Subcutaneous preadipocyte (primary cell): ENCODE measurements around the gene ARHGAP11A. TPM values are rescaled to one million over a fixed set of nuclear protein-coding genes. Genes with fewer than 3 reads are reported as not detected.

Experiments
- small RNA-seq: library from RNA; depleted of rRNA; stranded (forward); fragments of <200 nt; gene quantifications from one replicate; pipeline ENCODE3, GENCODE V24; 2012
- total RNA-seq: library from RNA; depleted of rRNA; stranded (reverse); fragments of >200 nt; gene quantifications from 2 replicates; pipeline ENCODE4 v1.2.3, GENCODE V29; 2012

The ARHGAP11A gene, protein sequence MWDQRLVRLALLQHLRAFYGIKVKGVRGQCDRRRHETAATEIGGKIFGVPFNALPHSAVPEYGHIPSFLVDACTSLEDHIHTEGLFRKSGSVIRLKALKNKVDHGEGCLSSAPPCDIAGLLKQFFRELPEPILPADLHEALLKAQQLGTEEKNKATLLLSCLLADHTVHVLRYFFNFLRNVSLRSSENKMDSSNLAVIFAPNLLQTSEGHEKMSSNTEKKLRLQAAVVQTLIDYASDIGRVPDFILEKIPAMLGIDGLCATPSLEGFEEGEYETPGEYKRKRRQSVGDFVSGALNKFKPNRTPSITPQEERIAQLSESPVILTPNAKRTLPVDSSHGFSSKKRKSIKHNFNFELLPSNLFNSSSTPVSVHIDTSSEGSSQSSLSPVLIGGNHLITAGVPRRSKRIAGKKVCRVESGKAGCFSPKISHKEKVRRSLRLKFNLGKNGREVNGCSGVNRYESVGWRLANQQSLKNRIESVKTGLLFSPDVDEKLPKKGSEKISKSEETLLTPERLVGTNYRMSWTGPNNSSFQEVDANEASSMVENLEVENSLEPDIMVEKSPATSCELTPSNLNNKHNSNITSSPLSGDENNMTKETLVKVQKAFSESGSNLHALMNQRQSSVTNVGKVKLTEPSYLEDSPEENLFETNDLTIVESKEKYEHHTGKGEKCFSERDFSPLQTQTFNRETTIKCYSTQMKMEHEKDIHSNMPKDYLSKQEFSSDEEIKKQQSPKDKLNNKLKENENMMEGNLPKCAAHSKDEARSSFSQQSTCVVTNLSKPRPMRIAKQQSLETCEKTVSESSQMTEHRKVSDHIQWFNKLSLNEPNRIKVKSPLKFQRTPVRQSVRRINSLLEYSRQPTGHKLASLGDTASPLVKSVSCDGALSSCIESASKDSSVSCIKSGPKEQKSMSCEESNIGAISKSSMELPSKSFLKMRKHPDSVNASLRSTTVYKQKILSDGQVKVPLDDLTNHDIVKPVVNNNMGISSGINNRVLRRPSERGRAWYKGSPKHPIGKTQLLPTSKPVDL
- 16.2 and 32.6 TPM in 2 replicates for total RNA-seq

DNA sequence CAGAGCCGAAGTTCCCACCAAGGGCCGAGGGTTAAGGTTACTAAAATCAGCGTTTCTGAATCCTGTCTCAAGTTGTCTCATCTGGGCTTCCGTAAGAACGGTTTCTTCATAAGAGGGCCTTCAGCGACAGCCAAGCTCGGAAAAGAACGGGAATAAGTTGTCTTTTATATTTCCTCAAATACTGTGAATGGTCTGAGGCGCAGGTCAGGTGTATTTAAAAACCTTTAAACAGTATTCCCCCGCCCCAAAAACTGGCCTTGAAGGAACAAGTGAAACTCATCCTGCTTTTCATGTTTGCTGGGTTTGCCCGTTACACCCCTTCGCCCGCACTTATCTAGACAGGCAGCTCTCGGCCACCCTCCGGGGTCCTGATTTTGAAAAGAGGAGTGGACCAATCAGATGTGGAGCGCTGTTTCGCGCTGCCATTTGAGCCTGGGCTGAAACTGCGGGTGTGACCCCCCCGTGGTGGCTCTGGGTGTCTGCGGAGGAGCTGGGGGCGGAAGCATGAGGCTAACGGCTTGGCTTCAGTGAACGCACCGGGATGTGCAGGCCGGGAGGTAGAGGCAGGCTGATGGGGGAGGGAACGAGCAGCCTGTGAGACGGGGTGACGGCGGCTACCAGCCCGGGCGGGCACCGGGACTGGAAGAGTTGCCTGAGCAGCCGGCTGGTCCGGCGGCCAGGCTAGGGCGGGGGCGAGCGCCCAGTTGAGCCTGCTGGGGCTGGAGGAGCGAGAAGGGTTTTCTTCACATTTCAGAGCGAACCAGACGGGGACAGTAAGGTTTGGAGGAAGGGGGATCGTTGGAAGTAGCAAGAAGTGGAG, at the start of gene ARHGAP11A:
ARHGAP11A (plus strand) TSS at position 454 of the 820 bp plus-strand sequence. CDS start 708 bp downstream, outside the sequence.

DNA sequence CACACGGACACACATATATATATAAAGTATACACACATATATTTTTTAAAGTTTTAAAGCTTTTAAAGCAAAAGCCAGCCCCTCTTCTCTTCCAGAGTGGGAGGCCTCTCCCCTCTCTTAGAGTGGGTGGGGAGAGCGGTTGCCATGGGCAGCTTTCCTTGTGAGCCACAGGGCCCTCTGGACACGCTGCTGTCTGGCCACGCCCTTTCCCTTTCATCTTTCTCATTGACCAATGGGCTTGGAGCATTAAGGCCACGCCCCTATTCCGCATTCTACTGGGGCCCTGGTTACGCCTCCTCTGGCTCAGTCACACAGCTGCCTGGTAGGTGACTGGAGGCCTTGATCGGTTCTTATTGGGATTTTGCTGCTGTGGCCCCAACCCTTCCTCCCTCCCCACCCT, 22.2 kb upstream of the ARHGAP11A start, which contains the start of gene GOLGA8N:
GOLGA8N (plus strand) TSS at position 306 of the 400 bp plus-strand sequence.

GRCh38 chr15:32641517-32642059, 26.3 kb downstream of the ARHGAP11A start, which contains the start of gene SCG5:
Gene SCG5 (plus strand): TSS chr15:32641710. CDS start chr15:32643593, 1,883 bp downstream.

Small RNAs within 50 kb of the gene (small RNA-seq; reads per million reads assigned to genes)
- gene RN7SL286P, result not detected

Other genes with a start within 250 kb of the ARHGAP11A start
- under 0.01 TPM in 1 of 2 replicates, not detected in the other for gene GOLGA8K, start 212.2 kb upstream of the ARHGAP11A start, total RNA-seq
- gene GOLGA8O, start 159.9 kb upstream of the ARHGAP11A start, total RNA-seq, result under 0.01 and 0.20 TPM in 2 replicates
- 1.8 and 2.2 TPM in 2 replicates for gene GOLGA8N, start 22.0 kb upstream of the ARHGAP11A start, total RNA-seq
- gene SCG5, start 26.2 kb downstream of the ARHGAP11A start, total RNA-seq, result 1.4 and 1.8 TPM in 2 replicates
- gene GREM1, start 102.5 kb downstream of the ARHGAP11A start, total RNA-seq, result 0.37 and 2.2 TPM in 2 replicates